ENCODE results near the gene SH3PXD2A.

- no peak for TF ChIP-seq CTCF (IDR thresholded peaks at IDR 0.05; ENCODE audit: borderline replicate concordance, extremely low read depth, low read length, poor library complexity, severe bottlenecking)
- TF ChIP-seq EZH2 (IDR thresholded peaks at IDR 0.05; ENCODE audit: borderline replicate concordance, low read depth, low read length, severe bottlenecking) = no peak
Observed at GRCh38 chr10:103718247-103718620, 137.1 kb downstream of the SH3PXD2A start.

Data from DND-41 (cell line).